ENCODE results near the gene PSMD2.

- no peak for TF ChIP-seq POLR2A (IDR thresholded peaks at IDR 0.05)
- no peak for TF ChIP-seq CTCF (IDR thresholded peaks at IDR 0.05)
Observed at GRCh38 chr3:184352897-184353545, 54.0 kb downstream of the PSMD2 start.
